Inflammatory macrophage treated with lipopolysaccharide for 1 hour (primary cell): ENCODE results near the gene CCL11.
A peak's percentile ranks its signal among the peaks of the same experiment; 100 is the strongest.

Experiments
- DNase-seq, 2 donors: peaks; one replicate each; pipeline ENCODE4 v3.0.0-alpha.2; 2020 to 2022

The CCL11 gene

GRCh38 chr17:34285286-34285792 lies at the start of gene CCL11:
Gene CCL11 (plus strand): TSS chr17:34285742. CDS start chr17:34285809, 67 bp downstream.
- DNase-seq: no peak

GRCh38 chr17:34236281-34236892 lies 49.2 kb upstream of the CCL11 start:
- DNase-seq: peak; percentile 54 to 80

- DNase-seq: no peak
These were observed 48.1 kb upstream of the CCL11 start for GRCh38 chr17:34237458-34237857.

- peak in 1 of 2 donors; percentile 63 for DNase-seq
These were observed 44.5 kb upstream of the CCL11 start for GRCh38 chr17:34241062-34241461.

- peak; percentile 82 to 86 for DNase-seq
These were observed 42.8 kb upstream of the CCL11 start for GRCh38 chr17:34242587-34243363.

GRCh38 chr17:34243364-34244320 lies 41.9 kb upstream of the CCL11 start:
- DNase-seq: peak in 1 of 2 donors; percentile 56

- DNase-seq: peak in 1 of 2 donors; percentile 26
These were observed 40.1 kb upstream of the CCL11 start for GRCh38 chr17:34245351-34245905.

- peak; percentile 85 to 91 for DNase-seq
These were observed 39.1 kb upstream of the CCL11 start for GRCh38 chr17:34246446-34246845.

- DNase-seq: peak; percentile 76 to 88
These were observed 38.7 kb upstream of the CCL11 start for GRCh38 chr17:34246881-34247280.

- peak; percentile 85 to 88 for DNase-seq
These were observed 37.0 kb upstream of the CCL11 start for GRCh38 chr17:34248511-34249024.

GRCh38 chr17:34249061-34249460 lies 36.5 kb upstream of the CCL11 start:
- DNase-seq: no peak

GRCh38 chr17:34249478-34249877 lies 36.1 kb upstream of the CCL11 start:
- peak; percentile 76 to 91 for DNase-seq

GRCh38 chr17:34251186-34251585 lies 34.4 kb upstream of the CCL11 start:
- DNase-seq: no peak

GRCh38 chr17:34252095-34252443 lies 33.5 kb upstream of the CCL11 start:
- peak; percentile 86 to 96 for DNase-seq

GRCh38 chr17:34252444-34253138 lies 33.0 kb upstream of the CCL11 start:
- peak; percentile 85 to 93 for DNase-seq

GRCh38 chr17:34253139-34253525 lies 32.4 kb upstream of the CCL11 start:
- DNase-seq: no peak

- DNase-seq: no peak
These were observed 31.4 kb upstream of the CCL11 start for GRCh38 chr17:34254146-34254545.

- peak; percentile 54 to 68 for DNase-seq
These were observed 30.7 kb upstream of the CCL11 start, which contains the start of gene CCL2 for GRCh38 chr17:34254651-34255380. Gene CCL2 (plus strand): TSS chr17:34255285. CDS start chr17:34255350, 65 bp downstream.

- no peak for DNase-seq
These were observed 30.2 kb upstream of the CCL11 start for GRCh38 chr17:34255381-34255732.

GRCh38 chr17:34255841-34256240 lies 29.7 kb upstream of the CCL11 start:
- no peak for DNase-seq
